Epithelial cell of esophagus (primary cell): ENCODE data around the gene PTTG1IP2.
A peak's percentile ranks its signal among the peaks of the same experiment; 100 is the strongest.
"Not testable (repeated sequence)": the region's sequence is repeated elsewhere in the genome, so short reads cannot be mapped to it uniquely, and the experiment has no call there.

Source experiments
- DNase-seq: peaks from one replicate; pipeline ENCODE4 v3.0.0; 2010; ENCODE audit warnings: low read depth
- H3K4me3 ChIP-seq: 2 replicates; pipeline ENCODE4 v1.5.1; 2011; ENCODE audit warnings: mild to moderate bottlenecking, low read length, control low read depth
- TF ChIP-seq, protein P1 (sequence below): IDR thresholded peaks from 2 replicates; pipeline ENCODE4 v1.5.1; 2011; ENCODE audit warnings: low read depth, mild to moderate bottlenecking, low read length, control low read depth, inconsistent platforms; ENCODE audit not compliant: insufficient read depth; ENCODE audit errors: missing control alignments

The PTTG1IP2 gene

DNA sequence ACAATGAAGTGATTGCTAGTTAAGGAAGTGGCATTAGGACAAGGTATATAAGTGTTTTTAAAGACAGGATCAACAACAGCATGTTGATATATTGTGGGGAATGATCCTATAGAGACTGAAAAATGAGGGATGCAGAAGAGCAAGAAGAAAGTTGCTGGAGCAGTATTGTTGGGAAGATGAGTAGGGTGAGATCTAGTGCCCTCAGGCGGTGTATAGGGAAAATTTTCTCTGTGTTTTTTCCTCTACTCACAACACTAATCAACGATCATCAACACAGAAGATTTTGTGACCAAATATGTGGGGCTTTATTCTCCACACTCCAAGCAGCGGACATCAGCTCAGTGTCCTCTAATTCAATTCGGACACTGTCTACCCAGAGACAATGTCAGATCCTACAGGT is 9.6 kb upstream of the PTTG1IP2 start:
- peak; percentile 8 for DNase-seq
- H3K4me3 ChIP-seq, result no peak overlapping the region
- TF ChIP-seq, protein P1, sequence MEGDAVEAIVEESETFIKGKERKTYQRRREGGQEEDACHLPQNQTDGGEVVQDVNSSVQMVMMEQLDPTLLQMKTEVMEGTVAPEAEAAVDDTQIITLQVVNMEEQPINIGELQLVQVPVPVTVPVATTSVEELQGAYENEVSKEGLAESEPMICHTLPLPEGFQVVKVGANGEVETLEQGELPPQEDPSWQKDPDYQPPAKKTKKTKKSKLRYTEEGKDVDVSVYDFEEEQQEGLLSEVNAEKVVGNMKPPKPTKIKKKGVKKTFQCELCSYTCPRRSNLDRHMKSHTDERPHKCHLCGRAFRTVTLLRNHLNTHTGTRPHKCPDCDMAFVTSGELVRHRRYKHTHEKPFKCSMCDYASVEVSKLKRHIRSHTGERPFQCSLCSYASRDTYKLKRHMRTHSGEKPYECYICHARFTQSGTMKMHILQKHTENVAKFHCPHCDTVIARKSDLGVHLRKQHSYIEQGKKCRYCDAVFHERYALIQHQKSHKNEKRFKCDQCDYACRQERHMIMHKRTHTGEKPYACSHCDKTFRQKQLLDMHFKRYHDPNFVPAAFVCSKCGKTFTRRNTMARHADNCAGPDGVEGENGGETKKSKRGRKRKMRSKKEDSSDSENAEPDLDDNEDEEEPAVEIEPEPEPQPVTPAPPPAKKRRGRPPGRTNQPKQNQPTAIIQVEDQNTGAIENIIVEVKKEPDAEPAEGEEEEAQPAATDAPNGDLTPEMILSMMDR, result no peak

DNA sequence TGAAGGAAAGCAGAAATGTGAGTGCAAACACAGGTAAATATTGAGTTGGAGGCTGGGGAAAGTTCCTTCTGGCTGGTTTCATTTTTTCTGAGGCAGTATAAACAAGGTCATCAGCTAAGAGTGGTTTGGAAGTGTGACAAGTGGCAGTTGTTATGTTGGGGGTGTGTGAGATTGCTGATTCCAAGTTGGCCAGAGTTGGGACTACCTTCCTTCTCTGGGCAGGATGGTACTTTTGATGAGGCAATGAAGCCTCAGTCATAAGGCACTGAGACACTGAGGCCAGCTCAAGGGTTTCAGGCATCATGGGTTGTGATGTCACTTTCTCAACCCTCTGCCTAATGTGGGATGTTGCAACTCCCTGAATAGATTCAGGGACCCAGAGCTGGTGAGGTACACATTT is 8.2 kb upstream of the PTTG1IP2 start:
- TF ChIP-seq, protein P1, result no peak
- no peak overlapping the region for H3K4me3 ChIP-seq
- peak; percentile 34 for DNase-seq

DNA sequence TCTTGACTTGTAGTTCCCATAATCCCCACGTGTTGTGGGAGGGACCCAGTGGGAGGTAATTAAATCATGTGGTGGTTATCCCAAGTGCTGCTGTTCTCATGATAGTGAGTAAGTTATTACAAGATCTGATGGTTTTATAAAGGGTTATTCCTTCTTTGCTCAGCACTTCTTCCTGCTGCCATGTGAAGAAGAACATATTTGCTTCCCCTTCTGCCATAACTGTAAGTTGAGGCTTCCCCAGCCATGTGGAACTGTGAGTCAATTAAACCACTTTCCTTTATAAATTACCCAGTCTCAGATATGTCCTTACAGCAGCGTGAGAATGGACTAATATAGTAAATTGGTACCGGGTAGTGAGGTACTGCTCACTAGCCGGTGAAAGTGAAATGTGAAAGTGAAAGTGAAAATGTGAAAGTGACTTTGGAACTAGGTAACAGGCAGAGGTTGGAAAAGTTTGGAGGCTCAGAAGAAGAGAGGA is 6.2 kb upstream of the PTTG1IP2 start:
- H3K4me3 ChIP-seq, DNase-seq: not testable (repeated sequence)

DNA sequence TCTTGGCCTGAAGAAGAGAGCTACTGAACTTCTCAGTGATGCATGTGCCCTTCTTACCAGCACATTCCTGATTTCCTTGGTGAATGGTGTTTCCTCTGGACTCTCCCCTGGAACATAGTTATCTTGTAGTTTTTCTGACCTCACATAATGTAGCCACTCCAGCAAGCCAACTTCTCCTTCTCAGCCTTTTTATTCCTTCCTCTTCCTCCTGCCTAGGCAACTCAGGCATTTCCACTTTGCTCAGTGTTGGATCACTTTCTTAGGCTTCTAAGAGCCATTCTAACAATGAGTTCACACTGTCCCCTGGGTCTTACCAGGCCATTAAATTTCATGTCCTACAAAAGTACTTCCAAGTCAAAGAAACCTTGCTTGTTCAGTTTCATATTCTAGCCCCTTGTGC is 3.6 kb upstream of the PTTG1IP2 start:
- TF ChIP-seq, protein P1, result no peak
- H3K4me3 ChIP-seq, result no peak overlapping the region

DNA sequence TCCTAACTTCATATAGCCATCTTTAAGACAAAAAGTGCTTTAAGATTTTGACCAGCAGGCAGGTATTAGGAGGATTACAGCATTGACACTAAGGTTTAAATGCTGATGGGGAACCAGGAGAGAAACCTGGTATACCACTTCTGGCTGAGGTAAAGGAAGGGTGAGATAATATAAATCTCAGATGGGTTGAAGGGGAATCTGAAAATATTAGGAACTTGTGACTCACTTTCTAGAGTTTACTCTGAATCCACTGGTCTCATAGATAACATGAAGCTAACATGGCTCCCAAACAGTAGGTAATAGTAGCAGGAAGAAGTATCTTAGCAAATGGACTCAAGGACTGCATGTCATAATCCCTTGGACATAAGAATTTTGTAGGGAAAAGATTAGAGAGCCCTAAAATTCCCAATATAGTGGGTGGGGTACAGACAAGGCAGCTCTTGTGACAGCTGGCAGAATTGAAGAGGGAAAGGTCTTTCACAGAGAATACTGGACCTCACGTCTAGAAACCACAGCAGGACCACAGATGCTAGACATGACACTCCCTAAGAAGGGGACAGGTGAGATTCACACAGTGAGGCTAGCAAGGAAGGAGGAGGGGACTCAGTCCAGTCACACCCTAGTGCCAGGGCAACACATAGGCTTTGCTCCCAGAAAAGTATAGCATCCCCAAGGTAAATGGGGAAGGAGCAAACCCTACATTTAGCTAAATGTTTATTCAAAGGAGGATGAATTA is 3.5 kb downstream of the PTTG1IP2 start:
- TF ChIP-seq, protein P1, result no peak

More for the DNA sequence above, 3.6 kb upstream of the PTTG1IP2 start:
- no peak for DNase-seq

DNA sequence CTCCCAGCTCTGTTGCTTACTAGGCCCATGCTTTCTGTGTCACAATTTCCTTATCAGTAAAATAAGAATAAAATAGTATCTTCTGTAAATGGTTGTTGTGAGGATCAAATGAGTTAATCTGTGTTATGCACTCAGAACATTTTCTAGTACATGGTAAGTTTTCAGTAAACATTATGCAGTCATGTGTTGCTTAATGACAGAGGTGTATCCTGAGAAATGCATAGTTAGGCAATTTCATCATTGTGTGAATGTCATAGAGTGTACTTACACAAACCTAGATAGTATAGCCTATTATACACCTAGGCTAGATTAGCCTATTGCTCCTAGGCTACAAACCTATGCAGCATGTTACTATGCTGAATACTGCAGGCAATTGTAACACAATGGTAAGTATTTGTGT is 4.4 kb downstream of the PTTG1IP2 start:
- peak; percentile 86 for DNase-seq
- TF ChIP-seq, protein P1, result no peak
- H3K4me3 ChIP-seq, result no peak overlapping the region

More for the DNA sequence above, 3.5 kb downstream of the PTTG1IP2 start:
- no peak for DNase-seq
- H3K4me3 ChIP-seq, result no peak overlapping the region

DNA sequence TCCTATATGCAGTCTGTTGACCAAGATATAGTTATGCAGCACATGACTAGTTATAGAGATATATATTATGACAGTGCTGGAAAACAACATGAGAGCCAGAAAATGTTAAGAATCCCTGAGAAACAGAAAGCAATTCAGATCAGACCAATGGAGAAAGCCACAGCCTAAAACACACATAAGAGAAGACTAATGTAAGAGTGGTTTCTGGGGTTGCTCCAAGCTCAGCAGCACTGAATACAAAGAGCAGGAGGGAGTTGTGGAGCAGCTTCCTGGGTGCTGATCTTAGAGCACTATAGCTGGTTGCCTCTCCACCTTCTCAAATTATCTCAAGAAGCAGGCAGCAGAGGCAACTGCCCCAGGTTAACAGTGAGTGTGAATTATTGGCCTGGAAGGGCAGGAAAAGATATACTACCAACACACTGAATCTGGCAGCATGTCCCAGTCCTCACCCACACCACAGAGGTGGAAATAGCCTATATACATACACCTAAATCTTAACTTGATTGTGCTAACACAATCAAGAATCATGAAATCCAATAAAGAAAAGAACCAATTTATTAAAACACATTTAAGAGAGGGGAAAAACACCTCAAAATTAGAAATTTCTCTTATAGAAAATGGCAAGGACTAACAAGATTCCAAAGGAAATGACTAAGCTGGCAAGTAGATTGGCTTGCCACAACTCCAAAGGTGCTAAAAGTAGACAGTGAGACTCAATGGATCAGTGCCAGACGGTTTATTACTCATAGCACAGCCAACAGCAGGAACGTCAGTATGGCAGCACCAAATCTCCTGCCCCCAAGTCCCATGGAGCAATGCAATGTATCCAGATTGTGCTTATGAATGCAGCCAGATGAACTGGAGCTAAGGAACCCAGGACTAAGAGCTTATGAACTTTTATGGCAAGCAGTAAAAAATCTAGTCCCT is 5.1 kb downstream of the PTTG1IP2 start:
- no peak overlapping the region for H3K4me3 ChIP-seq
- peak; percentile 98 for DNase-seq
- TF ChIP-seq, protein P1, result no peak
